ENCODE data around the gene WWTR1. TPM values are rescaled to one million over a fixed set of nuclear protein-coding genes. Genes with fewer than 3 reads are reported as not detected.

Gene WWTR1
- total and polyA plus RNA-seq, 2 experiments from 2014 or later: 25.1 to 26.2 TPM

DNA sequence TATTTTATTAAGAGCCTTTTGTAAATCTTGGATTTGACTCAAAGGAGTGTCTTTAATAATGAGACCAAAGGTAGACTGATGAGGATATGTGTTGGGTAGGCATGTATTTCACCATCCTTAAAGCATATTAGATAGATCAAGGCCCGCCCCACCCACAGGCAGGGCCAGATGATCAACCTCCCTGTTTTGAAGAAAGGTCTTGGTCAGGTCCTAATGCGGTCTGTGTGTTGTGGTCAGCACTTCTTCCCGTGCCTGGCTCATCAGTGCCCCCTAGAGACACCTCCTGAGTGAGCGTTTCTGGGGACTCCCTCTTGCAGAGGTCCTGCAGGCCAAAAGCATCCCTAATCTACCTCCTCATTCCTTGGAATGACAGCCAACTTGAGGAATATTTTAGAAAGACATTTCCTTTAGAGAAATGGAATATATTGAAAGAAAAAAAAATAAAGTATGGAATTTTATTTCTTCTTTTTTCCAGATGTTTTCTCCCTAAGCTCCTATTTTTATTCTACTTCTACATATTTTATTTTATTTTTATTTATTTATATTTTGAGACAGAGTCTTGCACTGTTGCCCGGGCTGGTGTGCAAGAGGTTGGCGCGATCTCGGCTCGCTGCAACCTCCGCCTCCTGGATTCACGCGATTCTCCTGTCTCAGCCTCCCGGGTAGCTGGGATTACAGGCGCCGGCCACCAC, 177.4 kb downstream of the WWTR1 start:
- no peak overlapping the region for H3K4me3 Mint-ChIP-seq
- no peak overlapping the region for H3K27ac ChIP-seq (ENCODE audit: low read depth)
- H3K9me3 Mint-ChIP-seq: no peaks in the 10 kb centered on the region
- no peaks in the 10 kb centered on the region for H3K27me3 ChIP-seq (ENCODE audit: insufficient read depth)
- no peaks in the 10 kb centered on the region for H3K36me3 Mint-ChIP-seq (ENCODE audit: low read depth)
- no peak overlapping the region for H3K4me3 ChIP-seq
- peaks cover 4% of the 10 kb centered on the region for H3K4me1 Mint-ChIP-seq
- H3K4me1 ChIP-seq (ENCODE audit: insufficient read depth): peaks cover 3% of the 10 kb centered on the region; the same call in 1 of the 2 replicates
- peaks cover 4% of the 10 kb centered on the region for H3K27me3 Mint-ChIP-seq (ENCODE audit: insufficient read depth, low read depth, poor library complexity)
- no peaks in the 10 kb centered on the region for H3K36me3 ChIP-seq (ENCODE audit: insufficient read depth)
- H3K27ac Mint-ChIP-seq: no peak overlapping the region
- H4K20me1 ChIP-seq (replicated peaks; ENCODE audit: insufficient read depth): no peaks in the 10 kb centered on the region
- peak; percentile 88 for DNase-seq (ENCODE audit: low spot score)
- ATAC-seq: peak; percentile 100
- no peaks in the 10 kb centered on the region for H3F3A ChIP-seq (replicated peaks; ENCODE audit: low read depth)
- no peak overlapping the region for H3K4me2 ChIP-seq
- H3K9me2 ChIP-seq (ENCODE audit: insufficient read depth): no peaks in the 10 kb centered on the region
- no peak for TF ChIP-seq JUNB (IDR thresholded peaks at IDR 0.05; ENCODE audit: unreplicated experiment)
- TF ChIP-seq, protein P1, sequence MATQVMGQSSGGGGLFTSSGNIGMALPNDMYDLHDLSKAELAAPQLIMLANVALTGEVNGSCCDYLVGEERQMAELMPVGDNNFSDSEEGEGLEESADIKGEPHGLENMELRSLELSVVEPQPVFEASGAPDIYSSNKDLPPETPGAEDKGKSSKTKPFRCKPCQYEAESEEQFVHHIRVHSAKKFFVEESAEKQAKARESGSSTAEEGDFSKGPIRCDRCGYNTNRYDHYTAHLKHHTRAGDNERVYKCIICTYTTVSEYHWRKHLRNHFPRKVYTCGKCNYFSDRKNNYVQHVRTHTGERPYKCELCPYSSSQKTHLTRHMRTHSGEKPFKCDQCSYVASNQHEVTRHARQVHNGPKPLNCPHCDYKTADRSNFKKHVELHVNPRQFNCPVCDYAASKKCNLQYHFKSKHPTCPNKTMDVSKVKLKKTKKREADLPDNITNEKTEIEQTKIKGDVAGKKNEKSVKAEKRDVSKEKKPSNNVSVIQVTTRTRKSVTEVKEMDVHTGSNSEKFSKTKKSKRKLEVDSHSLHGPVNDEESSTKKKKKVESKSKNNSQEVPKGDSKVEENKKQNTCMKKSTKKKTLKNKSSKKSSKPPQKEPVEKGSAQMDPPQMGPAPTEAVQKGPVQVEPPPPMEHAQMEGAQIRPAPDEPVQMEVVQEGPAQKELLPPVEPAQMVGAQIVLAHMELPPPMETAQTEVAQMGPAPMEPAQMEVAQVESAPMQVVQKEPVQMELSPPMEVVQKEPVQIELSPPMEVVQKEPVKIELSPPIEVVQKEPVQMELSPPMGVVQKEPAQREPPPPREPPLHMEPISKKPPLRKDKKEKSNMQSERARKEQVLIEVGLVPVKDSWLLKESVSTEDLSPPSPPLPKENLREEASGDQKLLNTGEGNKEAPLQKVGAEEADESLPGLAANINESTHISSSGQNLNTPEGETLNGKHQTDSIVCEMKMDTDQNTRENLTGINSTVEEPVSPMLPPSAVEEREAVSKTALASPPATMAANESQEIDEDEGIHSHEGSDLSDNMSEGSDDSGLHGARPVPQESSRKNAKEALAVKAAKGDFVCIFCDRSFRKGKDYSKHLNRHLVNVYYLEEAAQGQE (IDR thresholded peaks at IDR 0.05; ENCODE audit: unreplicated experiment): no peak
- TF ChIP-seq, protein P2, sequence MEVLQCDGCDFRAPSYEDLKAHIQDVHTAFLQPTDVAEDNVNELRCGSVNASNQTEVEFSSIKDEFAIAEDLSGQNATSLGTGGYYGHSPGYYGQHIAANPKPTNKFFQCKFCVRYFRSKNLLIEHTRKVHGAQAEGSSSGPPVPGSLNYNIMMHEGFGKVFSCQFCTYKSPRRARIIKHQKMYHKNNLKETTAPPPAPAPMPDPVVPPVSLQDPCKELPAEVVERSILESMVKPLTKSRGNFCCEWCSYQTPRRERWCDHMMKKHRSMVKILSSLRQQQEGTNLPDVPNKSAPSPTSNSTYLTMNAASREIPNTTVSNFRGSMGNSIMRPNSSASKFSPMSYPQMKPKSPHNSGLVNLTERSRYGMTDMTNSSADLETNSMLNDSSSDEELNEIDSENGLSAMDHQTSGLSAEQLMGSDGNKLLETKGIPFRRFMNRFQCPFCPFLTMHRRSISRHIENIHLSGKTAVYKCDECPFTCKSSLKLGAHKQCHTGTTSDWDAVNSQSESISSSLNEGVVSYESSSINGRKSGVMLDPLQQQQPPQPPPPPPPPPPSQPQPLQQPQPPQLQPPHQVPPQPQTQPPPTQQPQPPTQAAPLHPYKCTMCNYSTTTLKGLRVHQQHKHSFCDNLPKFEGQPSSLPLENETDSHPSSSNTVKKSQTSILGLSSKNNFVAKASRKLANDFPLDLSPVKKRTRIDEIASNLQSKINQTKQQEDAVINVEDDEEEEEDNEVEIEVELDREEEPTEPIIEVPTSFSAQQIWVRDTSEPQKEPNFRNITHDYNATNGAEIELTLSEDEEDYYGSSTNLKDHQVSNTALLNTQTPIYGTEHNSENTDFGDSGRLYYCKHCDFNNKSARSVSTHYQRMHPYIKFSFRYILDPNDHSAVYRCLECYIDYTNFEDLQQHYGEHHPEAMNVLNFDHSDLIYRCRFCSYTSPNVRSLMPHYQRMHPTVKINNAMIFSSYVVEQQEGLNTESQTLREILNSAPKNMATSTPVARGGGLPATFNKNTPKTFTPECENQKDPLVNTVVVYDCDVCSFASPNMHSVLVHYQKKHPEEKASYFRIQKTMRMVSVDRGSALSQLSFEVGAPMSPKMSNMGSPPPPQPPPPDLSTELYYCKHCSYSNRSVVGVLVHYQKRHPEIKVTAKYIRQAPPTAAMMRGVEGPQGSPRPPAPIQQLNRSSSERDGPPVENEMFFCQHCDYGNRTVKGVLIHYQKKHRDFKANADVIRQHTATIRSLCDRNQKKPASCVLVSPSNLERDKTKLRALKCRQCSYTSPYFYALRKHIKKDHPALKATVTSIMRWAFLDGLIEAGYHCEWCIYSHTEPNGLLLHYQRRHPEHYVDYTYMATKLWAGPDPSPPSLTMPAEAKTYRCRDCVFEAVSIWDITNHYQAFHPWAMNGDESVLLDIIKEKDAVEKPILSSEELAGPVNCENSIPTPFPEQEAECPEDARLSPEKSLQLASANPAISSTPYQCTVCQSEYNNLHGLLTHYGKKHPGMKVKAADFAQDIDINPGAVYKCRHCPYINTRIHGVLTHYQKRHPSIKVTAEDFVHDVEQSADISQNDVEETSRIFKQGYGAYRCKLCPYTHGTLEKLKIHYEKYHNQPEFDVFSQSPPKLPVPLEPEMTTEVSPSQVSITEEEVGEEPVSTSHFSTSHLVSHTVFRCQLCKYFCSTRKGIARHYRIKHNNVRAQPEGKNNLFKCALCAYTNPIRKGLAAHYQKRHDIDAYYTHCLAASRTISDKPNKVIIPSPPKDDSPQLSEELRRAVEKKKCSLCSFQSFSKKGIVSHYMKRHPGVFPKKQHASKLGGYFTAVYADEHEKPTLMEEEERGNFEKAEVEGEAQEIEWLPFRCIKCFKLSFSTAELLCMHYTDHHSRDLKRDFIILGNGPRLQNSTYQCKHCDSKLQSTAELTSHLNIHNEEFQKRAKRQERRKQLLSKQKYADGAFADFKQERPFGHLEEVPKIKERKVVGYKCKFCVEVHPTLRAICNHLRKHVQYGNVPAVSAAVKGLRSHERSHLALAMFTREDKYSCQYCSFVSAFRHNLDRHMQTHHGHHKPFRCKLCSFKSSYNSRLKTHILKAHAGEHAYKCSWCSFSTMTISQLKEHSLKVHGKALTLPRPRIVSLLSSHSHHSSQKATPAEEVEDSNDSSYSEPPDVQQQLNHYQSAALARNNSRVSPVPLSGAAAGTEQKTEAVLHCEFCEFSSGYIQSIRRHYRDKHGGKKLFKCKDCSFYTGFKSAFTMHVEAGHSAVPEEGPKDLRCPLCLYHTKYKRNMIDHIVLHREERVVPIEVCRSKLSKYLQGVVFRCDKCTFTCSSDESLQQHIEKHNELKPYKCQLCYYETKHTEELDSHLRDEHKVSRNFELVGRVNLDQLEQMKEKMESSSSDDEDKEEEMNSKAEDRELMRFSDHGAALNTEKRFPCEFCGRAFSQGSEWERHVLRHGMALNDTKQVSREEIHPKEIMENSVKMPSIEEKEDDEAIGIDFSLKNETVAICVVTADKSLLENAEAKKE (CRISPR knock-in tag; IDR thresholded peaks at IDR 0.05): peak; percentile 21; the same call in 1 of the 2 replicates
- no peak for TF ChIP-seq EZH2phosphoT487 (IDR thresholded peaks at IDR 0.05; ENCODE audit: unreplicated experiment)
- TF ChIP-seq, protein P3, sequence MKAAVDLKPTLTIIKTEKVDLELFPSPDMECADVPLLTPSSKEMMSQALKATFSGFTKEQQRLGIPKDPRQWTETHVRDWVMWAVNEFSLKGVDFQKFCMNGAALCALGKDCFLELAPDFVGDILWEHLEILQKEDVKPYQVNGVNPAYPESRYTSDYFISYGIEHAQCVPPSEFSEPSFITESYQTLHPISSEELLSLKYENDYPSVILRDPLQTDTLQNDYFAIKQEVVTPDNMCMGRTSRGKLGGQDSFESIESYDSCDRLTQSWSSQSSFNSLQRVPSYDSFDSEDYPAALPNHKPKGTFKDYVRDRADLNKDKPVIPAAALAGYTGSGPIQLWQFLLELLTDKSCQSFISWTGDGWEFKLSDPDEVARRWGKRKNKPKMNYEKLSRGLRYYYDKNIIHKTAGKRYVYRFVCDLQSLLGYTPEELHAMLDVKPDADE (IDR thresholded peaks at IDR 0.05): no peak
- no peak for TF ChIP-seq ZNF331 (CRISPR knock-in tag; IDR thresholded peaks at IDR 0.05; ENCODE audit: low read depth)
- TF ChIP-seq, protein P4, sequence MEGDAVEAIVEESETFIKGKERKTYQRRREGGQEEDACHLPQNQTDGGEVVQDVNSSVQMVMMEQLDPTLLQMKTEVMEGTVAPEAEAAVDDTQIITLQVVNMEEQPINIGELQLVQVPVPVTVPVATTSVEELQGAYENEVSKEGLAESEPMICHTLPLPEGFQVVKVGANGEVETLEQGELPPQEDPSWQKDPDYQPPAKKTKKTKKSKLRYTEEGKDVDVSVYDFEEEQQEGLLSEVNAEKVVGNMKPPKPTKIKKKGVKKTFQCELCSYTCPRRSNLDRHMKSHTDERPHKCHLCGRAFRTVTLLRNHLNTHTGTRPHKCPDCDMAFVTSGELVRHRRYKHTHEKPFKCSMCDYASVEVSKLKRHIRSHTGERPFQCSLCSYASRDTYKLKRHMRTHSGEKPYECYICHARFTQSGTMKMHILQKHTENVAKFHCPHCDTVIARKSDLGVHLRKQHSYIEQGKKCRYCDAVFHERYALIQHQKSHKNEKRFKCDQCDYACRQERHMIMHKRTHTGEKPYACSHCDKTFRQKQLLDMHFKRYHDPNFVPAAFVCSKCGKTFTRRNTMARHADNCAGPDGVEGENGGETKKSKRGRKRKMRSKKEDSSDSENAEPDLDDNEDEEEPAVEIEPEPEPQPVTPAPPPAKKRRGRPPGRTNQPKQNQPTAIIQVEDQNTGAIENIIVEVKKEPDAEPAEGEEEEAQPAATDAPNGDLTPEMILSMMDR (conservative IDR thresholded peaks at IDR 0.05; ENCODE audit: low read depth in 2 of 2): peak; percentile 86 to 99
- no peaks in the 10 kb centered on the region for H3K79me2 ChIP-seq (replicated peaks; ENCODE audit: insufficient read depth)
- peak overlapping the region; percentile 96 for H2AFZ ChIP-seq

Measured in GM23338 (cell line).